Liver (tissue), 9 donors: Measurements from ENCODE around the gene PROK1. TPM values are rescaled to one million over a fixed set of nuclear protein-coding genes. Genes with fewer than 3 reads are reported as not detected.

Source experiments
- DNase-seq: peaks from one replicate; pipeline ENCODE4 v3.0.0-alpha.2; 2017; ENCODE audit warnings: low spot score
- H3K27ac ChIP-seq, 2 donors: one replicate each; pipeline ENCODE4 v1.7.0; 2013; ENCODE audit warnings: inconsistent platforms in 2 of 2, low read length in 2 of 2, control low read depth in 1 of 2, low read depth in 1 of 2, mild to moderate bottlenecking in 1 of 2
- H3K27me3 ChIP-seq, 4 donors: one replicate each; pipeline versions ENCODE4 v1.6.1 to v1.7.0; 2013; ENCODE audit warnings: low read length in 3 of 4, inconsistent platforms in 1 of 4, mild to moderate bottlenecking in 1 of 4, moderate library complexity in 1 of 4; ENCODE audit not compliant: control insufficient read depth in 4 of 4, insufficient read depth in 4 of 4
- H3K36me3 ChIP-seq, 4 donors: one replicate each; pipeline versions ENCODE4 v1.6.1 to v1.7.0; 2013; ENCODE audit warnings: low read length in 3 of 4, mild to moderate bottlenecking in 3 of 4, low read depth in 1 of 4, moderate library complexity in 1 of 4; ENCODE audit not compliant: control insufficient read depth in 4 of 4, insufficient read depth in 3 of 4
- H3K4me1 ChIP-seq, 4 donors: one replicate each; pipeline versions ENCODE4 v1.6.1 to v1.7.0; 2013; ENCODE audit warnings: low read length in 3 of 4, mild to moderate bottlenecking in 3 of 4, moderate library complexity in 1 of 4; ENCODE audit not compliant: control insufficient read depth in 4 of 4, insufficient read depth in 4 of 4
- H3K4me3 ChIP-seq, 3 donors: one replicate each; pipeline versions ENCODE4 v1.6.1 to v1.7.0; 2013; ENCODE audit warnings: low read length in 3 of 3, control low read depth in 1 of 3, low read depth in 1 of 3, mild to moderate bottlenecking in 1 of 3
- H3K9ac ChIP-seq, 2 donors: one replicate each; pipeline ENCODE4 v1.7.0; 2013; ENCODE audit warnings: low read length in 2 of 2, mild to moderate bottlenecking in 2 of 2, moderate library complexity in 2 of 2, control low read depth in 1 of 2, low read depth in 1 of 2
- H3K9me3 ChIP-seq, 4 donors: one replicate each; pipeline versions ENCODE4 v1.6.1 to v1.7.0; 2013; ENCODE audit warnings: low read length in 3 of 4; ENCODE audit not compliant: control insufficient read depth in 4 of 4
- ATF3 ChIP-seq: IDR thresholded peaks from 2 replicates; pipeline ENCODE4 v1.6.1; 2016; ENCODE audit warnings: antibody characterized with exemption
- CTCF ChIP-seq: fragments of 150-350 bp; IDR thresholded peaks from 2 replicates; pipeline ENCODE4 v1.5.1; 2017; ENCODE audit warnings: improper control_type of control experiment, low read depth, low read length; ENCODE audit not compliant: missing input control
- EGR1 ChIP-seq, 2 donors: IDR thresholded peaks; 2 replicates each; pipeline ENCODE4 v1.6.1; 2016 to 2018; ENCODE audit warnings: antibody characterized with exemption in 2 of 2, low read depth in 2 of 2
- FOXA1 ChIP-seq: IDR thresholded peaks from 2 replicates; pipeline ENCODE4 v1.6.1; 2016; ENCODE audit warnings: antibody characterized with exemption
- FOXA2 ChIP-seq: IDR thresholded peaks from 2 replicates; pipeline ENCODE4 v1.6.1; 2016; ENCODE audit warnings: antibody characterized with exemption
- GABPA ChIP-seq, 2 donors: IDR thresholded peaks in 1 of 2; conservative IDR thresholded peaks in 1 of 2; 2 replicates each; pipeline ENCODE4 v1.6.1; 2016; ENCODE audit warnings: antibody characterized with exemption in 2 of 2, mild to moderate bottlenecking in 1 of 2, moderate library complexity in 1 of 2
- HNF4A ChIP-seq, 2 donors: conservative IDR thresholded peaks; 2 replicates each; pipeline ENCODE4 v1.6.1; 2016; ENCODE audit warnings: antibody characterized with exemption in 2 of 2, mild to moderate bottlenecking in 2 of 2
- HNF4G ChIP-seq: IDR thresholded peaks from 2 replicates; pipeline ENCODE4 v1.6.1; 2016; ENCODE audit warnings: antibody characterized with exemption
- JUND ChIP-seq, 2 donors: IDR thresholded peaks; 2 replicates each; pipeline ENCODE4 v1.6.1; 2016; ENCODE audit warnings: antibody characterized with exemption in 2 of 2
- NR2F2 ChIP-seq: IDR thresholded peaks from 2 replicates; pipeline ENCODE4 v1.6.1; 2016; ENCODE audit warnings: antibody characterized with exemption
- RAD21 ChIP-seq, 2 donors: IDR thresholded peaks; 2 replicates each; pipeline ENCODE4 v1.6.1; 2016; ENCODE audit warnings: antibody characterized with exemption in 2 of 2, mild to moderate bottlenecking in 2 of 2
- RXRA ChIP-seq, 2 donors: IDR thresholded peaks; 2 replicates each; pipeline ENCODE4 v1.6.1; 2017 to 2018; ENCODE audit warnings: antibody characterized with exemption in 2 of 2, mild to moderate bottlenecking in 1 of 2
- SP1 ChIP-seq: IDR thresholded peaks from 2 replicates; pipeline ENCODE4 v1.6.1; 2018; ENCODE audit warnings: antibody characterized with exemption, mild to moderate bottlenecking
- TAF1 ChIP-seq: conservative IDR thresholded peaks from 2 replicates; pipeline ENCODE4 v1.6.1; 2016; ENCODE audit warnings: antibody characterized with exemption, mild to moderate bottlenecking
- YY1 ChIP-seq: IDR thresholded peaks from 2 replicates; pipeline ENCODE4 v1.6.1; 2016; ENCODE audit warnings: antibody characterized with exemption, mild to moderate bottlenecking
- ZBTB33 ChIP-seq: IDR thresholded peaks from 2 replicates; pipeline ENCODE4 v1.6.1; 2016; ENCODE audit warnings: antibody characterized with exemption
- WGBS: extraction: QIAGEN DNeasy Blood & Tissue Kit; methylation state at CpG from one replicate; pipeline ENCODE4 v1.1.7; 2013; 5-methylcytosine and 5-hydroxymethylcytosine counted together
- polyA plus RNA-seq, 2 donors: library from polyadenylated mRNA; stranded (reverse) in 1 of 2; unstranded in 1 of 2; fragments of 200-250 nt in 1 of 2; fragments of >200 nt in 1 of 2; fragmentation: Nextera tagmentation in 1 of 2; extraction: Ambion mirVana in 1 of 2; gene quantifications; one replicate each; pipeline versions ENCODE4 v1.2.1 to v1.2.3, GENCODE V29; 2013 to 2015
- total RNA-seq, 2 donors: library from RNA; depleted of rRNA; stranded (reverse); fragments of >200 nt; gene quantifications; one replicate each; pipeline ENCODE4 v1.2.3, GENCODE V29; 2014
- TF ChIP-seq, protein P1 (sequence below): IDR thresholded peaks from 2 replicates; pipeline ENCODE4 v1.6.1; 2016; ENCODE audit warnings: antibody characterized with exemption, mild to moderate bottlenecking
- TF ChIP-seq, protein P2 (sequence below): IDR thresholded peaks from 2 replicates; pipeline ENCODE4 v1.6.1; 2016; ENCODE audit warnings: antibody characterized with exemption
- donor health status: healthy.
- donor health status: healthy.
- donor health status: healthy.
- donor health status: healthy.
- donor health status: healthy.

Gene PROK1
- total and polyA plus RNA-seq, 4 donors = 0.03 TPM; not detected in 3

- no peaks in the 10 kb centered on the region for H3K9me3 ChIP-seq
- H3K27me3 ChIP-seq = no peaks in the 10 kb centered on the region
- no peaks in the 10 kb centered on the region for H3K36me3 ChIP-seq
- H3K4me1 ChIP-seq = peaks cover 0 to 2% (median under 1%) of the 10 kb centered on the region in 4 donors
- no peak for DNase-seq
- no peak overlapping the region for H3K9ac ChIP-seq
- H3K4me3 ChIP-seq = no peak overlapping the region
- 50% methylated on average over 12 of the region's 12 CpGs for WGBS
- no peak overlapping the region for H3K27ac ChIP-seq
- TF ChIP-seq HNF4G = no peak
These were observed 31.1 kb downstream of the PROK1 start for GRCh38 chr1:110481968-110482623.

DNA sequence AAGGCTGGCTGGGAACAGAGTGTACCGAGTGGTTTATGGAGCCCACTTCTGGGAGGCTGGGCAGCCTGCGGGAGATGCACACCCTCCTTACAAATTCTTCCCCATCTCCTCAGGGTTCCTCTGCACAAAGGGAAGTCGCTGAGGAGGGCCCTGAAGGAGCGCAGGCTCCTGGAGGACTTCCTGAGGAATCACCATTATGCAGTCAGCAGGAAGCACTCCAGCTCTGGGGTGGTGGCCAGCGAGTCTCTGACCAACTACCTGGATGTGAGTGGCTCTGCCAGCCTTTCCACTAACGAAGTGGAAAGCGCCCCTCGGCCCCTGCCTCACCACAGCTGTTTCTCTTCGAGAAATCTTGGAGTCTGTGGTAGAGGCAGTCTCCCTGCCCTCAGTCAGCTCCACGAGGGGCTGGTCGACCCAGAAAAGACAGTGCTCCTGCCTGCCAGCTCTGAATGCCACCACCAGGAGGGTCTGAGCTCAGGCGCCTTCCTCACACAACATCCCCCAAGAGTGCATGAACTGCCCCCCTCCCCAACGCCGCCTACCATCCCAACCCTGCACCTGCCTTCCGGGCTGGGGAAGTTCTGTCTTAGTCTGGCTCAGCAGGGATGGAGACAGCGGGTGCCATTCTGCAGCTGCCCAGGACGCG is 31.8 kb downstream of the PROK1 start:
- Histone ChIP-seq H3K4me3 (no peak overlapping the region), H3K27me3 (no peaks in the 10 kb centered on the region), H3K9me3 (no peaks in the 10 kb centered on the region), H3K27ac (no peak overlapping the region), H3K4me1 (peaks cover 0 to 2% (median under 1%) of the 10 kb centered on the region in 4 donors), H3K36me3 (no peaks in the 10 kb centered on the region), H3K9ac (no peak overlapping the region)
- no peak for DNase-seq
- TF ChIP-seq TAF1 (no peak), FOXA1 (no peak), SP1 (no peak), RXRA (IDR thresholded peaks at IDR 0.05) (no peak), FOXA2 (no peak), YY1 (no peak), HNF4G (no peak), RAD21 (IDR thresholded peaks at IDR 0.05) (no peak), CTCF (no peak), EGR1 (IDR thresholded peaks at IDR 0.05; ENCODE audit: low read depth in 2 of 2) (no peak), GABPA (IDR thresholded peaks at IDR 0.05 in 1 of 2, conservative IDR thresholded peaks at IDR 0.05 in 1 of 2) (no peak), JUND (IDR thresholded peaks at IDR 0.05) (no peak), HNF4A (conservative IDR thresholded peaks at IDR 0.05) (no peak), NR2F2 (no peak), ATF3 (no peak), ZBTB33 (no peak)
- TF ChIP-seq, protein P1, sequence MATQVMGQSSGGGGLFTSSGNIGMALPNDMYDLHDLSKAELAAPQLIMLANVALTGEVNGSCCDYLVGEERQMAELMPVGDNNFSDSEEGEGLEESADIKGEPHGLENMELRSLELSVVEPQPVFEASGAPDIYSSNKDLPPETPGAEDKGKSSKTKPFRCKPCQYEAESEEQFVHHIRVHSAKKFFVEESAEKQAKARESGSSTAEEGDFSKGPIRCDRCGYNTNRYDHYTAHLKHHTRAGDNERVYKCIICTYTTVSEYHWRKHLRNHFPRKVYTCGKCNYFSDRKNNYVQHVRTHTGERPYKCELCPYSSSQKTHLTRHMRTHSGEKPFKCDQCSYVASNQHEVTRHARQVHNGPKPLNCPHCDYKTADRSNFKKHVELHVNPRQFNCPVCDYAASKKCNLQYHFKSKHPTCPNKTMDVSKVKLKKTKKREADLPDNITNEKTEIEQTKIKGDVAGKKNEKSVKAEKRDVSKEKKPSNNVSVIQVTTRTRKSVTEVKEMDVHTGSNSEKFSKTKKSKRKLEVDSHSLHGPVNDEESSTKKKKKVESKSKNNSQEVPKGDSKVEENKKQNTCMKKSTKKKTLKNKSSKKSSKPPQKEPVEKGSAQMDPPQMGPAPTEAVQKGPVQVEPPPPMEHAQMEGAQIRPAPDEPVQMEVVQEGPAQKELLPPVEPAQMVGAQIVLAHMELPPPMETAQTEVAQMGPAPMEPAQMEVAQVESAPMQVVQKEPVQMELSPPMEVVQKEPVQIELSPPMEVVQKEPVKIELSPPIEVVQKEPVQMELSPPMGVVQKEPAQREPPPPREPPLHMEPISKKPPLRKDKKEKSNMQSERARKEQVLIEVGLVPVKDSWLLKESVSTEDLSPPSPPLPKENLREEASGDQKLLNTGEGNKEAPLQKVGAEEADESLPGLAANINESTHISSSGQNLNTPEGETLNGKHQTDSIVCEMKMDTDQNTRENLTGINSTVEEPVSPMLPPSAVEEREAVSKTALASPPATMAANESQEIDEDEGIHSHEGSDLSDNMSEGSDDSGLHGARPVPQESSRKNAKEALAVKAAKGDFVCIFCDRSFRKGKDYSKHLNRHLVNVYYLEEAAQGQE = no peak
- TF ChIP-seq, protein P2, sequence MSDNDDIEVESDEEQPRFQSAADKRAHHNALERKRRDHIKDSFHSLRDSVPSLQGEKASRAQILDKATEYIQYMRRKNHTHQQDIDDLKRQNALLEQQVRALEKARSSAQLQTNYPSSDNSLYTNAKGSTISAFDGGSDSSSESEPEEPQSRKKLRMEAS = no peak
- WGBS = 48% methylated on average over 18 of the region's 18 CpGs
